Common myeloid progenitor, CD34-positive (primary cell): Measurements from ENCODE around the gene AGTR2.
"Not testable (repeated sequence)": the region's sequence is repeated elsewhere in the genome, so short reads cannot be mapped to it uniquely, and the experiment has no call there.

Source experiments
- CTCF ChIA-PET: fragments of 350-600 bp; sonication (Branson Sonifier 250); formaldehyde crosslinking; loops from one replicate; lab custom pipeline; 2021; ENCODE audit warnings: antibody characterized with exemption; lab: Charles Lee
- POLR2A ChIA-PET: fragments of 350-600 bp; sonication (Branson Sonifier 250); formaldehyde crosslinking; loops from one replicate; lab custom pipeline; 2021; ENCODE audit warnings: antibody characterized with exemption; lab: Charles Lee
- DNase-seq, 3 donors: peaks; one replicate each; pipeline versions ENCODE4 v3.0.0 to v3.0.0-alpha.2; 2013
- H3K27ac ChIP-seq, 2 experiments: 1 replicate in 1 of 2; 2 replicates in 1 of 2; pipeline ENCODE4 v1.7.0; 2013; ENCODE audit warnings: inconsistent platforms in 2 of 2, low read length in 2 of 2, mild to moderate bottlenecking in 2 of 2, low read depth in 1 of 2, moderate library complexity in 1 of 2; ENCODE audit not compliant: severe bottlenecking in 2 of 2, insufficient read depth in 1 of 2, poor library complexity in 1 of 2
- H3K27me3 ChIP-seq, 5 experiments: replicated peaks in 2 of 5; 1 replicate in 3 of 5; 2 replicates in 2 of 5; pipeline versions ENCODE4 v1.6.1 to v1.7.0; 2013; ENCODE audit warnings: low read length in 4 of 5, mild to moderate bottlenecking in 2 of 5, moderate library complexity in 2 of 5, inconsistent platforms in 1 of 5; ENCODE audit not compliant: insufficient read depth in 5 of 5, control insufficient read depth in 4 of 5
- H3K36me3 ChIP-seq, 4 experiments: 1 replicate in 2 of 4; 2 replicates in 2 of 4; pipeline versions ENCODE4 v1.6.1 to v1.7.0; 2013; ENCODE audit warnings: low read length in 3 of 4, control low read depth in 1 of 4, mild to moderate bottlenecking in 1 of 4; ENCODE audit not compliant: control insufficient read depth in 4 of 4, insufficient read depth in 4 of 4
- H3K4me1 ChIP-seq, 4 experiments: 1 replicate in 3 of 4; 2 replicates in 1 of 4; pipeline versions ENCODE4 v1.6.1 to v1.7.1; 2013; ENCODE audit warnings: low read length in 3 of 4, mild to moderate bottlenecking in 3 of 4, control low read depth in 1 of 4, inconsistent platforms in 1 of 4, moderate library complexity in 1 of 4; ENCODE audit not compliant: control insufficient read depth in 4 of 4, insufficient read depth in 4 of 4; ENCODE audit errors: control extremely low read depth in 1 of 4
- H3K4me3 ChIP-seq, 7 experiments: 1 replicate in 4 of 7; 2 replicates in 3 of 7; pipeline versions ENCODE4 v1.5.1 to v1.7.0; 2013; ENCODE audit warnings: mild to moderate bottlenecking in 7 of 7, low read length in 6 of 7, moderate library complexity in 6 of 7, inconsistent platforms in 2 of 7, low read depth in 2 of 7, control low read depth in 1 of 7; ENCODE audit not compliant: insufficient read depth in 4 of 7, control insufficient read depth in 1 of 7; ENCODE audit errors: extremely low read depth in 1 of 7
- H3K9me3 ChIP-seq, 5 experiments: 1 replicate in 4 of 5; 2 replicates in 1 of 5; pipeline versions ENCODE4 v1.6.1 to v1.7.1; 2013; ENCODE audit warnings: low read length in 4 of 5, mild to moderate bottlenecking in 2 of 5, inconsistent platforms in 1 of 5, low read depth in 1 of 5, moderate library complexity in 1 of 5; ENCODE audit not compliant: control insufficient read depth in 4 of 5, insufficient read depth in 2 of 5; ENCODE audit errors: control extremely low read depth in 1 of 5
- WGBS: methylation state at CpG from one replicate; pipeline ENCODE4 v1.1.5; 2013; ENCODE audit not compliant: insufficient coverage; 5-methylcytosine and 5-hydroxymethylcytosine counted together

Gene AGTR2

DNA sequence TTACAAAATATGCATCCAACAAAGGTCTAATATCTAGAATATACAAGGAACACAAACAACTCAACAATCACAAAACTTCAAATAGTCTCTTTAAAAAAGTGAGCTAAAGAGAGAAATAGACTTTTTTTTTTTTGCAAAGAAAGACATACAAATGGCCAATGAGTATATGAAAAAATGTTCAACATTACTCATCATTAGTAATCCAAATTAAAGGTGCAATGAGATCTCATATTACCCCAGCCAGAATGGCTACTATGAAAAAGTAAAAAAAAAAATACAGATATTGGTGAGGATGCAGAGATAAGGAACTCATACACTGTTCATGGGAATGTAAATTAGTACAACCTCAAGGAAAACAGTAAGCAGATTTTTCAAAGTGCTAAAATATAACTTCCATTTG lies 24.1 kb downstream of the AGTR2 start:
- CTCF ChIA-PET, result no interaction called here
- POLR2A ChIA-PET, result no interaction called here
- Histone ChIP-seq H3K27me3 (no peaks in the 10 kb centered on the region), H3K4me1 (no peaks in the 10 kb centered on the region), H3K27ac (no peak overlapping the region), H3K9me3 (no peaks in the 10 kb centered on the region), H3K4me3 (no peak overlapping the region), H3K36me3 (no peaks in the 10 kb centered on the region)
- no peak for DNase-seq

- Histone ChIP-seq H3K4me1 (no peaks in the 10 kb centered on the region), H3K27ac (no peak overlapping the region), H3K9me3 (no peaks in the 10 kb centered on the region), H3K4me3 (no peak overlapping the region), H3K27me3 (no peaks in the 10 kb centered on the region), H3K36me3 (no peaks in the 10 kb centered on the region)
- 55% methylated on average over 1 of the region's 3 CpGs for WGBS
- CTCF ChIA-PET, result no interaction called here
- POLR2A ChIA-PET, result no interaction called here
- DNase-seq, result no peak
Observed at GRCh38 chrX:116198235-116198634, 27.7 kb downstream of the AGTR2 start.

DNA sequence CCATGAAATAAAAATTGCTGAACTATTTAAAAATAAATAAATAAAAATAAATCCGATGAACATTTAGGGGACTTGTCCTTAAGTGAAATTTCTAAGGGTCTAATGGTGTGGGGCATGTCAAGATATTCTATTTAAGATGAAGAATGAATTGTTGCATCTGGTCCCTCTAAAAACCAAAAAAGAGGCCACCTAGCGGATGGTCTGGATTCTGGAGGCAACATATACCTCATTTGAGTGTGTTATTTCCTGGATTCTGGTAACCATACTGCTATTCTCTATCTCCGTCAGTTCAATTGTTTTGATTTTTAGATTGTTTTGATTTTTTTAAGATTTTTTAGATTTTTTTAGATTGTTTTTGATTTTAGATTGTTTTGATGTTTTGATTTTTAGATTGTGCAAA lies 28.3 kb downstream of the AGTR2 start:
- no peaks in the 10 kb centered on the region for H3K27me3 ChIP-seq
- CTCF ChIA-PET, result no interaction called here
- H3K36me3 ChIP-seq, result no peaks in the 10 kb centered on the region
- 57% methylated on average over 1 of the region's 3 CpGs for WGBS
- no peaks in the 10 kb centered on the region for H3K4me1 ChIP-seq
- POLR2A ChIA-PET, result no interaction called here
- no peak overlapping the region for H3K4me3 ChIP-seq
- H3K9me3 ChIP-seq, result no peaks in the 10 kb centered on the region
- DNase-seq, result no peak
- H3K27ac ChIP-seq, result no peak overlapping the region

- CTCF ChIA-PET, result no interaction called here
- peak; percentile 1 to 19 (median 5) for DNase-seq
- Histone ChIP-seq H3K36me3 (no peaks in the 10 kb centered on the region), H3K27me3 (no peaks in the 10 kb centered on the region), H3K4me1 (no peaks in the 10 kb centered on the region), H3K27ac (no peak overlapping the region), H3K9me3 (no peaks in the 10 kb centered on the region), H3K4me3 (no peak overlapping the region)
- POLR2A ChIA-PET, result no interaction called here
- WGBS, result 0% methylated on average over 1 of the region's 3 CpGs
Observed at GRCh38 chrX:116204932-116205331, 34.4 kb downstream of the AGTR2 start.

GRCh38 chrX:116213262-116213661 lies 42.7 kb downstream of the AGTR2 start:
- Histone ChIP-seq H3K4me3 (no peak overlapping the region), H3K9me3 (no peaks in the 10 kb centered on the region), H3K36me3 (no peaks in the 10 kb centered on the region), H3K27me3 (no peaks in the 10 kb centered on the region), H3K27ac (no peak overlapping the region), H3K4me1 (no peaks in the 10 kb centered on the region)
- ChIA-PET CTCF (no interaction called here), POLR2A (no interaction called here)
- DNase-seq, result no peak

DNA sequence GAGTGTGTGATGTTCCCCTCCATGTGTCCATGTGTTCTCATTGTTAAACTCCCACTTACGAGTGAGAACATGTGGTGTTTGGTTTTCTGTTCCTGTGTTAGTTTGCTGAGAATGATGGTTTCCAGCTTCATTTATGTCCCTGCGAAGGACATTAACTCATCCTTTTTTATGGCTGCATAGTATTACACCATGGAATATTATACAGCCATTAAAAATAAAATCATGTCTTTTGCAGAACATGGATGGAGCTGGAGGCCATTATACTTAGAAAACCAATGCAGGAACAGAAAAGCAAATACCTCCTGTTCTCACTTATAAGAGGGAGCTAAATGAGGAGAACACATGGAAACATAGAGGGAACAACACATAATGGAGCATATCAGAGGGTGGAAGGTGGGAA lies 46.5 kb downstream of the AGTR2 start:
- CTCF ChIA-PET, H3K36me3 ChIP-seq, DNase-seq, H3K4me3 ChIP-seq, POLR2A ChIA-PET, H3K27me3 ChIP-seq, H3K27ac ChIP-seq, H3K9me3 ChIP-seq, H3K4me1 ChIP-seq: not testable (repeated sequence)
- no CpG with 5 or more reads among the region's 2 CpGs for WGBS
